ENCODE measurements around the gene DEPDC5.

DNA sequence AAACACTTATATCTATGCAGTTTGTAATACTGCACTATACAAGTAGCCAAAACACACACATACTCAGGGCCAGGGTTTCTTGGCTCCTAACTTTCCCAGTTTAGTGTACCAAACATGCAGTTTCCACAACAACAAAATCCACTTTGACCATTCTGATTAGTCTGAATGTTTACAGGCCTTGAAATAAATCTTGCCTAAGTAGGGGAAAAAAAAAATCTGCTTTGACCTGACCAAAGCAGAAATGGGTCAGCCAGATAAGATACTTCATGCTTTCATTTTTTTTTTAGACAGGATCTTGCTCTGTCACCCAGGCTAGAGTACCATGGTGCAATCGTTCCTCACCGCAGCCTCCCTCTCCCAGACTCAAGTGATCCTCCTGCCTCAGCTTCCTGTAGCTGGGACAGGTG is 14.0 kb upstream of the DEPDC5 start:
- TF ChIP-seq, protein P1, sequence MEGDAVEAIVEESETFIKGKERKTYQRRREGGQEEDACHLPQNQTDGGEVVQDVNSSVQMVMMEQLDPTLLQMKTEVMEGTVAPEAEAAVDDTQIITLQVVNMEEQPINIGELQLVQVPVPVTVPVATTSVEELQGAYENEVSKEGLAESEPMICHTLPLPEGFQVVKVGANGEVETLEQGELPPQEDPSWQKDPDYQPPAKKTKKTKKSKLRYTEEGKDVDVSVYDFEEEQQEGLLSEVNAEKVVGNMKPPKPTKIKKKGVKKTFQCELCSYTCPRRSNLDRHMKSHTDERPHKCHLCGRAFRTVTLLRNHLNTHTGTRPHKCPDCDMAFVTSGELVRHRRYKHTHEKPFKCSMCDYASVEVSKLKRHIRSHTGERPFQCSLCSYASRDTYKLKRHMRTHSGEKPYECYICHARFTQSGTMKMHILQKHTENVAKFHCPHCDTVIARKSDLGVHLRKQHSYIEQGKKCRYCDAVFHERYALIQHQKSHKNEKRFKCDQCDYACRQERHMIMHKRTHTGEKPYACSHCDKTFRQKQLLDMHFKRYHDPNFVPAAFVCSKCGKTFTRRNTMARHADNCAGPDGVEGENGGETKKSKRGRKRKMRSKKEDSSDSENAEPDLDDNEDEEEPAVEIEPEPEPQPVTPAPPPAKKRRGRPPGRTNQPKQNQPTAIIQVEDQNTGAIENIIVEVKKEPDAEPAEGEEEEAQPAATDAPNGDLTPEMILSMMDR (conservative IDR thresholded peaks at IDR 0.05; ENCODE audit: low read depth, low read length), result no peak
- no peak for TF ChIP-seq EZH2 (IDR thresholded peaks at IDR 0.05; ENCODE audit: borderline replicate concordance, low read depth, low read length, poor library complexity, severe bottlenecking)

Data from A673 (cell line).